Stimulated activated CD8-positive, alpha-beta memory T cell treated with anti-CD3 and anti-CD28 coated beads, Interleukin-4, amount 100 ng/mL, for 1 hour (primary cell): ENCODE measurements around the gene GMPS.

Experiments
- DNase-seq, 2 donors: peaks; one replicate each; pipeline ENCODE4 v3.0.0-alpha.2; 2020; ENCODE audit warnings: low read depth in 2 of 2, low spot score in 1 of 2

GMPS gene

GRCh38 chr3:155991847-155992246 lies 121.4 kb downstream of the GMPS start:
- DNase-seq = no peak
